ENCODE results near the gene WDR76.

WDR76 gene

GRCh38 chr15:43878446-43878845 lies 51.6 kb downstream of the WDR76 start:
- Histone ChIP-seq H3K9ac (ENCODE audit: low read length) (no peak overlapping the region), H3K27me3 (ENCODE audit: insufficient read depth, low read length) (no peaks in the 10 kb centered on the region), H3K9me3 (ENCODE audit: low read length) (no peaks in the 10 kb centered on the region), H3K4me2 (ENCODE audit: low read length) (no peak overlapping the region), H3K36me3 (ENCODE audit: insufficient read depth, low read length) (peaks cover 92% of the 10 kb centered on the region), H3K4me1 (ENCODE audit: insufficient read depth, low read length, severe bottlenecking) (no peaks in the 10 kb centered on the region), H4K20me1 (ENCODE audit: insufficient read depth, low read length) (no peaks in the 10 kb centered on the region), H3K79me2 (ENCODE audit: insufficient read depth, low read length) (no peaks in the 10 kb centered on the region), H3K9me2 (ENCODE audit: low read depth, low read length) (no peaks in the 10 kb centered on the region), H2AFZ (ENCODE audit: low read length) (no peak overlapping the region), H3K27ac (ENCODE audit: low read depth, low read length, poor library complexity, severe bottlenecking) (no peak overlapping the region), H3K4me3 (ENCODE audit: low read depth, low read length, poor library complexity, severe bottlenecking) (no peak overlapping the region), H3F3A (ENCODE audit: insufficient read depth, low read length) (no peaks in the 10 kb centered on the region)
- TF ChIP-seq CTCF (IDR thresholded peaks at IDR 0.05; ENCODE audit: low read length) (no peak), EZH2 (IDR thresholded peaks at IDR 0.05; ENCODE audit: borderline replicate concordance, low read length) (no peak)

GRCh38 chr15:43879386-43880355 lies 52.9 kb downstream of the WDR76 start:
- Histone ChIP-seq H3K79me2 (ENCODE audit: insufficient read depth, low read length) (no peaks in the 10 kb centered on the region), H3K27me3 (ENCODE audit: insufficient read depth, low read length) (no peaks in the 10 kb centered on the region), H3F3A (ENCODE audit: insufficient read depth, low read length) (no peaks in the 10 kb centered on the region), H3K4me1 (ENCODE audit: insufficient read depth, low read length, severe bottlenecking) (no peaks in the 10 kb centered on the region), H3K9ac (ENCODE audit: low read length) (no peak overlapping the region), H3K27ac (ENCODE audit: low read depth, low read length, poor library complexity, severe bottlenecking) (no peak overlapping the region), H2AFZ (ENCODE audit: low read length) (no peak overlapping the region), H3K4me3 (ENCODE audit: low read depth, low read length, poor library complexity, severe bottlenecking) (no peak overlapping the region), H3K9me3 (ENCODE audit: low read length) (no peaks in the 10 kb centered on the region), H3K9me2 (ENCODE audit: low read depth, low read length) (no peaks in the 10 kb centered on the region), H3K4me2 (ENCODE audit: low read length) (no peak overlapping the region), H4K20me1 (ENCODE audit: insufficient read depth, low read length) (no peaks in the 10 kb centered on the region), H3K36me3 (ENCODE audit: insufficient read depth, low read length) (peaks cover 92% of the 10 kb centered on the region)
- TF ChIP-seq CTCF (IDR thresholded peaks at IDR 0.05; ENCODE audit: low read length) (no peak), EZH2 (IDR thresholded peaks at IDR 0.05; ENCODE audit: borderline replicate concordance, low read length) (no peak)

- Histone ChIP-seq H3K79me2 (ENCODE audit: insufficient read depth, low read length) (no peaks in the 10 kb centered on the region), H3K9me2 (ENCODE audit: low read depth, low read length) (no peaks in the 10 kb centered on the region), H3K4me3 (ENCODE audit: low read depth, low read length, poor library complexity, severe bottlenecking) (no peak overlapping the region), H3K4me2 (ENCODE audit: low read length) (no peak overlapping the region), H3K27ac (ENCODE audit: low read depth, low read length, poor library complexity, severe bottlenecking) (no peak overlapping the region), H3F3A (ENCODE audit: insufficient read depth, low read length) (no peaks in the 10 kb centered on the region), H2AFZ (ENCODE audit: low read length) (no peak overlapping the region), H3K9me3 (ENCODE audit: low read length) (no peaks in the 10 kb centered on the region), H4K20me1 (ENCODE audit: insufficient read depth, low read length) (no peaks in the 10 kb centered on the region), H3K9ac (ENCODE audit: low read length) (no peak overlapping the region), H3K36me3 (ENCODE audit: insufficient read depth, low read length) (peaks cover 92% of the 10 kb centered on the region), H3K27me3 (ENCODE audit: insufficient read depth, low read length) (no peaks in the 10 kb centered on the region), H3K4me1 (ENCODE audit: insufficient read depth, low read length, severe bottlenecking) (no peaks in the 10 kb centered on the region)
- TF ChIP-seq EZH2 (IDR thresholded peaks at IDR 0.05; ENCODE audit: borderline replicate concordance, low read length) (no peak), CTCF (IDR thresholded peaks at IDR 0.05; ENCODE audit: low read length) (no peak)
Observed at GRCh38 chr15:43880406-43881194, 53.8 kb downstream of the WDR76 start.
